CD14-positive monocyte (primary cell): ENCODE measurements around the gene CD93. TPM values are rescaled to one million over a fixed set of nuclear protein-coding genes. Genes with fewer than 3 reads are reported as not detected.

ENCODE experiments used
- DNase-seq, 3 donors: peaks; one replicate each; pipeline ENCODE4 v3.0.0-alpha.2; 2011 to 2022
- H2AFZ ChIP-seq: 2 replicates; pipeline ENCODE4 v1.6.0; 2012; ENCODE audit warnings: mild to moderate bottlenecking, low read depth, low read length, inconsistent platforms; ENCODE audit not compliant: insufficient read depth, poor library complexity, severe bottlenecking
- H3K27ac ChIP-seq, 2 donors: 1 replicate in 1 of 2; 2 replicates in 1 of 2; pipeline ENCODE4 v1.5.1; 2012 to 2013; ENCODE audit warnings: low read length in 2 of 2, control low read depth in 1 of 2, inconsistent platforms in 1 of 2, low read depth in 1 of 2, mild to moderate bottlenecking in 1 of 2
- H3K27me3 ChIP-seq, 2 donors: one replicate each; pipeline versions ENCODE4 v1.6.0 to v1.6.1; 2011 to 2013; ENCODE audit warnings: low read length in 2 of 2; ENCODE audit not compliant: control insufficient read depth in 2 of 2, insufficient read depth in 2 of 2
- H3K36me3 ChIP-seq, 2 donors: replicated peaks in 1 of 2; 1 replicate in 1 of 2; 2 replicates in 1 of 2; pipeline versions ENCODE4 v1.5.1 to v1.6.1; 2012 to 2013; ENCODE audit warnings: low read length in 2 of 2, control low read depth in 1 of 2, inconsistent platforms in 1 of 2, mild to moderate bottlenecking in 1 of 2; ENCODE audit not compliant: insufficient read depth in 2 of 2, control insufficient read depth in 1 of 2
- H3K4me1 ChIP-seq, 2 donors: 1 replicate in 1 of 2; 2 replicates in 1 of 2; pipeline versions ENCODE4 v1.5.1 to v1.6.1; 2012 to 2013; ENCODE audit warnings: low read length in 2 of 2, control low read depth in 1 of 2, inconsistent platforms in 1 of 2, mild to moderate bottlenecking in 1 of 2, moderate library complexity in 1 of 2; ENCODE audit not compliant: insufficient read depth in 2 of 2, control insufficient read depth in 1 of 2
- H3K4me2 ChIP-seq: replicated peaks from 2 replicates; pipeline ENCODE3; 2012; ENCODE audit warnings: low read length, moderate library complexity, mild to moderate bottlenecking; ENCODE audit not compliant: poor library complexity, severe bottlenecking; ENCODE audit errors: extremely low read depth
- H3K4me3 ChIP-seq, 3 experiments: fragments of 200-600 bp in 1 of 3; sonication (generic) in 1 of 3; replicated peaks in 1 of 3; 1 replicate in 2 of 3; 2 replicates in 1 of 3; pipeline ENCODE4 v1.5.1; 2011 to 2013; ENCODE audit warnings: low read length in 3 of 3, mild to moderate bottlenecking in 3 of 3, control low read depth in 2 of 3, low read depth in 2 of 3, inconsistent platforms in 1 of 3, moderate library complexity in 1 of 3
- H3K79me2 ChIP-seq: 2 replicates; pipeline ENCODE4 v1.6.0; 2012; ENCODE audit warnings: mild to moderate bottlenecking, control low read depth, inconsistent platforms, low read length, moderate library complexity; ENCODE audit not compliant: insufficient read depth
- H3K9ac ChIP-seq: 2 replicates; pipeline ENCODE4 v1.6.0; 2017; ENCODE audit warnings: low read length, mild to moderate bottlenecking; ENCODE audit not compliant: insufficient read depth, poor library complexity, severe bottlenecking
- H3K9me3 ChIP-seq, 2 donors: replicated peaks in 1 of 2; 1 replicate in 1 of 2; 2 replicates in 1 of 2; pipeline versions ENCODE4 v1.5.1 to v1.6.1; 2012 to 2013; ENCODE audit warnings: low read length in 2 of 2, control low read depth in 1 of 2; ENCODE audit not compliant: control insufficient read depth in 1 of 2, insufficient read depth in 1 of 2
- H4K20me1 ChIP-seq: 2 replicates; pipeline ENCODE4 v1.6.0; 2012; ENCODE audit warnings: mild to moderate bottlenecking, low read length, control low read depth, moderate library complexity; ENCODE audit not compliant: insufficient read depth
- H3K27ac Mint-ChIP-seq, 7 donors: one replicate each; pipeline ENCODE4 v1.8.0; 2020; ENCODE audit warnings: mild to moderate bottlenecking in 7 of 7, mixed read lengths in 7 of 7, moderate library complexity in 6 of 7, inconsistent platforms in 2 of 7
- H3K27me3 Mint-ChIP-seq, 3 donors: one replicate each; pipeline ENCODE4 v1.8.0; 2021 to 2022; ENCODE audit warnings: low read depth in 3 of 3, mild to moderate bottlenecking in 3 of 3, mixed read lengths in 3 of 3, moderate library complexity in 3 of 3, inconsistent platforms in 1 of 3
- H3K36me3 Mint-ChIP-seq, 2 donors: one replicate each; pipeline ENCODE4 v1.8.0; 2020; ENCODE audit warnings: mixed read lengths in 2 of 2, inconsistent platforms in 1 of 2, mild to moderate bottlenecking in 1 of 2
- H3K4me1 Mint-ChIP-seq: one replicate; pipeline ENCODE4 v1.8.0; 2020; ENCODE audit warnings: mild to moderate bottlenecking, mixed read lengths
- H3K4me3 Mint-ChIP-seq, 2 donors: one replicate each; pipeline ENCODE4 v1.8.0; 2020; ENCODE audit warnings: mild to moderate bottlenecking in 2 of 2, mixed read lengths in 2 of 2, moderate library complexity in 1 of 2
- H3K9me3 Mint-ChIP-seq, 7 donors: one replicate each; pipeline ENCODE4 v1.8.0; 2020 to 2022; ENCODE audit warnings: mixed read lengths in 7 of 7, mild to moderate bottlenecking in 6 of 7, moderate library complexity in 6 of 7, inconsistent platforms in 2 of 7
- WGBS: methylation state at CpG from one replicate; pipeline ENCODE4 v1.1.5; 2013; ENCODE audit warnings: missing lambda C conversion rate; ENCODE audit not compliant: insufficient coverage; 5-methylcytosine and 5-hydroxymethylcytosine counted together
- intact Hi-C, 2 donors: fragments of 100-400 bp; cut with micrococcal nuclease; formaldehyde crosslinking; loops; one replicate each; pipeline versions ENCODE4 v1.15.0 to v1.15.1; 2023
- polyA plus RNA-seq, 3 donors: library from polyadenylated mRNA; depleted of rRNA in 1 of 3; unstranded in 2 of 3; stranded (reverse) in 1 of 3; fragments of 300-500 nt in 2 of 3; fragments of >200 nt in 1 of 3; fragmentation: Illumina TruSeq in 2 of 3; gene quantifications; 1 replicate in 2 of 3; 2 replicates in 1 of 3; pipeline ENCODE4 v1.2.3, GENCODE V29; 2012 to 2021
- TF ChIP-seq, protein P1 (sequence below): fragments of 200-600 bp; IDR thresholded peaks from one replicate; pipeline ENCODE4 v1.8.0; 2022; ENCODE audit warnings: antibody characterized with exemption, mild to moderate bottlenecking

Gene CD93
- polyA plus RNA-seq, 3 donors: 26.0 to 170 (median 48.9) TPM

DNA sequence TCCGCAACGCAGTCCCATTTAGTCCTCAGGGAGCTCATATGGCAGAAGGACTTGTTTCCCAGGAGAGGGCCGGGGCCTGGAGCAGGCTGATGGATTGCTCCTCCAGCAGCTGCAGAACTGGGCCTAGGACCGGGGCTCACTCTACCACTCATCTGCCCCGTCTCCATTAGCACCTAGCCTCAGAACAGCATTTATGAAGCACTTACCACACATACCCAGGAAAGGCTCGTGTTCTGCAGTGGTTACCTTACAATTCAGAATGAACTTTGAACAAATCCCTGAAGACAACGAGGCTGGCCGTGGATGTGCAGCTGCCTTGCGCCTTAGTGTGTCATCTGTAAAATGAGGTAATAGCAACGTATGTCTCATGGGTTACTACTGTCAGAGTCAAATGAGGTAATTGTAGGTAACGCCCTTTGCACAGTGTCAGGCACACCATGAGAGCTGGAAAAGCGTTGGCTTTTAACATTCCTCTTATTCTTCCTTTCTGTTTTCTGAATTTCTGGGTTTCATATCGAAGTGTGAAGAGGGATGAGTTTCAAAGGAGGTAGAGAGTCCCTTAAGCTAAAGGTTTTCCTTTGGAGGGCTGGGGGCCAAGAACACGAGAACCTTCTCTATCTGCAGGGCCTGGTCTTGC is 46.3 kb upstream of the CD93 start:
- Histone ChIP-seq H3K4me1 (peaks cover 73 to 85% of the 10 kb centered on the region in 2 donors), H3K36me3 (no peaks in the 10 kb centered on the region), H3K9ac (no peak overlapping the region), H3K27ac (peak overlapping the region; percentile 39 to 78), H3K9me3 (no peaks in the 10 kb centered on the region), H3K79me2 (no peaks in the 10 kb centered on the region), H2AFZ (no peak overlapping the region), H3K4me3 (no peak overlapping the region), H4K20me1 (no peaks in the 10 kb centered on the region), H3K27me3 (no peaks in the 10 kb centered on the region), H3K4me2 (no peak overlapping the region)
- TF ChIP-seq, protein P1, sequence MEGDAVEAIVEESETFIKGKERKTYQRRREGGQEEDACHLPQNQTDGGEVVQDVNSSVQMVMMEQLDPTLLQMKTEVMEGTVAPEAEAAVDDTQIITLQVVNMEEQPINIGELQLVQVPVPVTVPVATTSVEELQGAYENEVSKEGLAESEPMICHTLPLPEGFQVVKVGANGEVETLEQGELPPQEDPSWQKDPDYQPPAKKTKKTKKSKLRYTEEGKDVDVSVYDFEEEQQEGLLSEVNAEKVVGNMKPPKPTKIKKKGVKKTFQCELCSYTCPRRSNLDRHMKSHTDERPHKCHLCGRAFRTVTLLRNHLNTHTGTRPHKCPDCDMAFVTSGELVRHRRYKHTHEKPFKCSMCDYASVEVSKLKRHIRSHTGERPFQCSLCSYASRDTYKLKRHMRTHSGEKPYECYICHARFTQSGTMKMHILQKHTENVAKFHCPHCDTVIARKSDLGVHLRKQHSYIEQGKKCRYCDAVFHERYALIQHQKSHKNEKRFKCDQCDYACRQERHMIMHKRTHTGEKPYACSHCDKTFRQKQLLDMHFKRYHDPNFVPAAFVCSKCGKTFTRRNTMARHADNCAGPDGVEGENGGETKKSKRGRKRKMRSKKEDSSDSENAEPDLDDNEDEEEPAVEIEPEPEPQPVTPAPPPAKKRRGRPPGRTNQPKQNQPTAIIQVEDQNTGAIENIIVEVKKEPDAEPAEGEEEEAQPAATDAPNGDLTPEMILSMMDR: no peak
- Mint-ChIP-seq H3K4me3 (no peak overlapping the region), H3K36me3 (peaks cover 0 to 7% of the 10 kb centered on the region in 2 donors), H3K27ac (peak overlapping the region; percentile 63 to 94 (median 90)), H3K4me1 (peaks cover 81% of the 10 kb centered on the region), H3K9me3 (no peaks in the 10 kb centered on the region), H3K27me3 (peaks cover 0 to 3% (median 2%) of the 10 kb centered on the region in 3 donors)
- peak; percentile 82 to 87 (median 84) for DNase-seq
- WGBS: 71% methylated on average over 9 of the region's 14 CpGs
- intact Hi-C loops: no loop called here

DNA sequence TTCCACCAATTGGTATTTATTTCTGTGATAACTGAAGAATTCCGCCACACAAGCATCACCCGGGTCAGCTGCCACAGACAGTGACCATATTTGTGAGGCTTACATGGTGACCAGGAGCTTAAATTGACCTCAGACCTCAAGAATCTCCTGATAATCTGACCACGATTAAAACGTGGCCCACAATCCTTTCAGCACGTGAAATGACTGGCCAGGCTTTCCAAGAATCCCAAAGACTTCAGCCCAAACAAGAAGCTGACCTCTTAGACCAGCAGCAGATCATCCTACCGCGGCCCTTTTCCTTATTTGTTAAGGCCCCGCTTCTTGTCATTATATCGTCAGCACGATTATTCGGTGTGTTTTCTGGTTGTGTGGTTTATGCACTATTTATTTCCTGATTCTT is 45.6 kb upstream of the CD93 start:
- intact Hi-C loops: no loop called here
- Histone ChIP-seq H3K9me3 (no peaks in the 10 kb centered on the region), H3K36me3 (no peaks in the 10 kb centered on the region), H3K4me1 (peaks cover 73 to 85% of the 10 kb centered on the region in 2 donors), H3K4me3 (no peak overlapping the region), H3K9ac (no peak overlapping the region), H3K79me2 (no peaks in the 10 kb centered on the region), H3K27me3 (no peaks in the 10 kb centered on the region), H2AFZ (no peak overlapping the region), H3K4me2 (no peak overlapping the region), H3K27ac (peak overlapping the region in 1 of 2 donors; percentile 78), H4K20me1 (no peaks in the 10 kb centered on the region)
- Mint-ChIP-seq H3K9me3 (no peaks in the 10 kb centered on the region), H3K4me3 (no peak overlapping the region), H3K36me3 (peaks cover 0 to 9% of the 10 kb centered on the region in 2 donors), H3K27ac (peak overlapping the region; percentile 63 to 94 (median 90)), H3K27me3 (peaks cover 0 to 3% (median 2%) of the 10 kb centered on the region in 3 donors), H3K4me1 (peaks cover 81% of the 10 kb centered on the region)
- 66% methylated on average over 5 of the region's 11 CpGs for WGBS
- TF ChIP-seq, protein P1: no peak
- no peak for DNase-seq
